ENCODE measurements around the gene PTPRO.

DNA sequence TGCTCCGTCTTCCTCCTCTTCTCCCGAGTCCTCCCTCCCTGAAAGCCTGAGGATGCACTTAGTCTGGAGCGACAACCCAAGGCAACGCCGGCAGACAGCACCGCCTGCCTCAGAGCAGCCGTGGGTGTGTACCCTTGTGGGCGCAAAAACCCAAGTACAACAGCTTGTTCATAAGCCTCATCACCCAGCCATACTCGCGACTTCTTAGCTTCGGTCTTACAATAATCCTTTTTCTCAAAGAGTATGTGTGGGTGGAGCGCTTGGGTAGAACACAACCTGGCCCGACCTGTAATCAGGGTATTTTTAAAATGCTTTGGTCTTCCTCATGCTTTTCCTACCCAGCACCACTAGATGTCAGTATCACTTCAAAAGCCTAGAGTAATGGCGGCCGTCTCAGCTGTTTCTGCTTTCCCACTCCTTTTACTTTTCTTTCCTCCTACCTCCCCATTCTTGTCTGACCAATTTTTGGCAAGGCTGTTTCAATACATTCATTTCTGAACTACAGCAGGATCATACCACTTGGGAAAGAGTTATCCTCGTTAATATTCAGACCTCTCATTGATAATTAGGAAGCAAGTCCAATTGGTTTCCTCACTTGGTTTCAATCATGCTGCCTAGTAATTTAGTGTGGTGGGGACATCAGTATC lies 268.0 kb downstream of the PTPRO start:
- no peak for TF ChIP-seq EZH2phosphoT487 (IDR thresholded peaks at IDR 0.05; ENCODE audit: low read depth)
- TF ChIP-seq, protein P1, sequence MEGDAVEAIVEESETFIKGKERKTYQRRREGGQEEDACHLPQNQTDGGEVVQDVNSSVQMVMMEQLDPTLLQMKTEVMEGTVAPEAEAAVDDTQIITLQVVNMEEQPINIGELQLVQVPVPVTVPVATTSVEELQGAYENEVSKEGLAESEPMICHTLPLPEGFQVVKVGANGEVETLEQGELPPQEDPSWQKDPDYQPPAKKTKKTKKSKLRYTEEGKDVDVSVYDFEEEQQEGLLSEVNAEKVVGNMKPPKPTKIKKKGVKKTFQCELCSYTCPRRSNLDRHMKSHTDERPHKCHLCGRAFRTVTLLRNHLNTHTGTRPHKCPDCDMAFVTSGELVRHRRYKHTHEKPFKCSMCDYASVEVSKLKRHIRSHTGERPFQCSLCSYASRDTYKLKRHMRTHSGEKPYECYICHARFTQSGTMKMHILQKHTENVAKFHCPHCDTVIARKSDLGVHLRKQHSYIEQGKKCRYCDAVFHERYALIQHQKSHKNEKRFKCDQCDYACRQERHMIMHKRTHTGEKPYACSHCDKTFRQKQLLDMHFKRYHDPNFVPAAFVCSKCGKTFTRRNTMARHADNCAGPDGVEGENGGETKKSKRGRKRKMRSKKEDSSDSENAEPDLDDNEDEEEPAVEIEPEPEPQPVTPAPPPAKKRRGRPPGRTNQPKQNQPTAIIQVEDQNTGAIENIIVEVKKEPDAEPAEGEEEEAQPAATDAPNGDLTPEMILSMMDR (IDR thresholded peaks at IDR 0.05; ENCODE audit: low read depth, low read length), result peak; percentile 84
